K562 (cell line): ENCODE results near the gene TSC22D2. TPM values are rescaled to one million over a fixed set of nuclear protein-coding genes. Genes with fewer than 3 reads are reported as not detected.

Experiments used
- ATAC-seq: fragments of 200-7000 bp; cut with Tn5 transposase; 3 replicates; pipeline ENCODE4 v1.9.1; 2020; ENCODE audit warnings: moderate library complexity
- BruUV-seq: library from RNA; stranded (reverse); fragments of 400-500 nt; replicated peaks from 2 replicates; lab custom pipeline; 2021; lab: Mats Ljungman, UMichigan
- CTCF ChIA-PET: fragments of 300-600 bp; formaldehyde crosslinking; extraction: SDS; loops from one replicate; lab custom pipeline; 2021; ENCODE audit warnings: low intra/inter-chr PET ratio; lab: Yijun Ruan, JAX
- POLR2A ChIA-PET: fragments of 300-600, 350-650 bp; sonication (Branson Sonifier 250); formaldehyde crosslinking; extraction: SDS; loops from one replicate; lab custom pipeline; 2021; ENCODE audit warnings: antibody characterized with exemption, inconsistent platforms; lab: Yijun Ruan, JAX
- DNase-seq, 4 experiments: peaks; one replicate each; pipeline versions ENCODE4 v3.0.0 to v3.0.0-alpha.2; 2011 to 2018; ENCODE audit warnings: low spot score in 3 of 4, mixed read lengths in 3 of 4; ENCODE audit errors: extremely low read depth in 1 of 4
- FAIRE-seq: peaks from 2 replicates; lab custom pipeline; 2011; peaks lifted over from hg19 to GRCh38; lab: Jason Lieb, UNC
- H2AFZ ChIP-seq: 2 replicates; pipeline ENCODE4 v1.6.0; 2011; ENCODE audit warnings: low read depth, low read length, control low read depth, inconsistent platforms
- H3K27ac ChIP-seq: fragments of 200-600 bp; 3 replicates; pipeline ENCODE4 v1.8.0; 2011; ENCODE audit warnings: low read depth, mild to moderate bottlenecking, control low read depth, inconsistent platforms, low read length, moderate library complexity, mixed read lengths; ENCODE audit errors: extremely low read depth
- H3K27me3 ChIP-seq, 2 experiments: fragments of 300-600 bp in 1 of 2; 2 replicates in 1 of 2; 3 replicates in 1 of 2; pipeline versions ENCODE4 v1.6.0 to v1.8.0; 2011; ENCODE audit warnings: inconsistent platforms in 2 of 2, low read length in 2 of 2, mild to moderate bottlenecking in 1 of 2, mixed read lengths in 1 of 2, moderate library complexity in 1 of 2; ENCODE audit not compliant: control insufficient read depth in 2 of 2, insufficient read depth in 2 of 2
- H3K36me3 ChIP-seq: fragments of 300-600 bp; 3 replicates; pipeline ENCODE4 v1.8.0; 2011; ENCODE audit warnings: mild to moderate bottlenecking, low read length, inconsistent platforms; ENCODE audit not compliant: control insufficient read depth, insufficient read depth
- H3K4me1 ChIP-seq, 2 experiments: fragments of 200-600 bp in 1 of 2; replicated peaks in 1 of 2; 2 replicates in 1 of 2; 3 replicates in 1 of 2; pipeline versions ENCODE4 v1.5.1 to v1.8.0; 2011; ENCODE audit warnings: inconsistent platforms in 2 of 2, low read length in 2 of 2, mild to moderate bottlenecking in 1 of 2, mixed read lengths in 1 of 2, moderate library complexity in 1 of 2; ENCODE audit not compliant: control insufficient read depth in 2 of 2, insufficient read depth in 2 of 2
- H3K4me2 ChIP-seq: 2 replicates; pipeline ENCODE4 v1.6.1; 2011; ENCODE audit warnings: low read length, control low read depth, inconsistent platforms, mixed read lengths; ENCODE audit not compliant: insufficient read depth
- H3K4me3 ChIP-seq: fragments of 200-600 bp; sonication (generic), shearing (Covaris generic); 2 replicates; pipeline ENCODE4 v1.5.1; 2016; ENCODE audit warnings: control low read depth, inconsistent platforms
- H3K79me2 ChIP-seq: fragments of 200-600 bp; 3 replicates; pipeline ENCODE4 v1.8.0; 2011; ENCODE audit warnings: low read length, inconsistent platforms; ENCODE audit not compliant: control insufficient read depth, insufficient read depth
- H3K9ac ChIP-seq, 2 experiments: 2 replicates each; pipeline versions ENCODE4 v1.6.0 to v1.6.1; 2011; ENCODE audit warnings: low read depth in 2 of 2, low read length in 2 of 2, control low read depth in 1 of 2, inconsistent platforms in 1 of 2, mild to moderate bottlenecking in 1 of 2, mixed read lengths in 1 of 2; ENCODE audit not compliant: insufficient read depth in 1 of 2
- H3K9me1 ChIP-seq: one replicate; pipeline ENCODE4 v1.6.0; 2011; ENCODE audit warnings: inconsistent platforms, mild to moderate bottlenecking, low read length, moderate library complexity; ENCODE audit not compliant: control insufficient read depth, insufficient read depth
- H3K9me3 ChIP-seq: replicated peaks from 2 replicates; pipeline ENCODE4 v1.5.1; 2011; ENCODE audit warnings: low read depth, low read length, inconsistent platforms; ENCODE audit not compliant: control insufficient read depth, insufficient read depth
- H4K20me1 ChIP-seq: replicated peaks from 2 replicates; pipeline ENCODE4 v1.6.1; 2011; ENCODE audit warnings: low read length, inconsistent platforms, mixed read lengths; ENCODE audit not compliant: control insufficient read depth, insufficient read depth
- CBX3 ChIP-seq, 2 experiments: IDR thresholded peaks; 1 replicate in 1 of 2; 2 replicates in 1 of 2; pipeline ENCODE4 v1.6.1; 2012; ENCODE audit warnings: inconsistent platforms in 2 of 2, low read length in 2 of 2, borderline replicate concordance in 1 of 2, control low read depth in 1 of 2
- CEBPG ChIP-seq, 3 experiments: fragments of 200-800 bp in 1 of 3; sonication (Bioruptor generic) in 1 of 3; sonication (generic) in 1 of 3; formaldehyde crosslinking in 1 of 3; IDR thresholded peaks in 2 of 3; conservative IDR thresholded peaks in 1 of 3; 2 replicates each; pipeline versions ENCODE4 v1.6.1 to v1.8.0; 2016 to 2022; ENCODE audit warnings: missing compliant biosample characterization in 2 of 3, missing genetic modification characterization in 2 of 3, mild to moderate bottlenecking in 1 of 3, missing genetic modification reagents in 1 of 3
- EP300 ChIP-seq: IDR thresholded peaks from 2 replicates; pipeline ENCODE4 v1.6.1; 2012; ENCODE audit warnings: low read length, improper control_type of control experiment
- HDAC8 ChIP-seq: fragments of 450-650 bp; IDR thresholded peaks from 2 replicates; pipeline ENCODE4 v1.6.1; 2016; ENCODE audit warnings: mild to moderate bottlenecking, missing genetic modification characterization, moderate library complexity, missing compliant biosample characterization
- KLF6 ChIP-seq: fragments of 250-450 bp; sonication (Bioruptor Pico); IDR thresholded peaks from 2 replicates; pipeline ENCODE4 v1.4.0; 2020; ENCODE audit warnings: mild to moderate bottlenecking, moderate library complexity, borderline replicate concordance
- OTX1 ChIP-seq: fragments of 450-650 bp; formaldehyde crosslinking; IDR thresholded peaks from 2 replicates; pipeline ENCODE4 v1.4.0; 2022; ENCODE audit warnings: mild to moderate bottlenecking
- PHB2 ChIP-seq: fragments of 450-650 bp; IDR thresholded peaks from 2 replicates; pipeline ENCODE4 v1.6.1; 2017; ENCODE audit warnings: low read depth
- RAD51 ChIP-seq: fragments of 450-650 bp; IDR thresholded peaks from 2 replicates; pipeline ENCODE4 v1.7.1; 2016; ENCODE audit warnings: low read depth, mild to moderate bottlenecking, borderline replicate concordance
- RCOR1 ChIP-seq, 2 experiments: IDR thresholded peaks; 2 replicates each; pipeline ENCODE4 v1.6.1; 2012; ENCODE audit warnings: low read depth in 2 of 2, low read length in 2 of 2, borderline replicate concordance in 1 of 2, improper control_type of control experiment in 1 of 2
- REST ChIP-seq, 2 experiments: fragments of 450-650 bp; formaldehyde crosslinking in 1 of 2; IDR thresholded peaks; 2 replicates each; pipeline versions ENCODE4 v1.4.0 to v1.6.1; 2014 to 2020; ENCODE audit warnings: mild to moderate bottlenecking in 2 of 2, borderline replicate concordance in 1 of 2, low read depth in 1 of 2
- SUPT5H ChIP-seq: fragments of 450-650 bp; IDR thresholded peaks from 2 replicates; pipeline ENCODE4 v1.6.1; 2016
- WGBS: fragments of 100-300 bp; shearing (Covaris generic); methylation state at CpG from one replicate; pipeline ENCODE4 v1.1.6; 2016; ENCODE audit warnings: low coverage, mixed read lengths; ENCODE audit not compliant: insufficient coverage; ENCODE audit errors: missing lambda C conversion rate; 5-methylcytosine and 5-hydroxymethylcytosine counted together
- in situ Hi-C: fragments of 300-500 bp; cut with MboI; formaldehyde crosslinking; loops from 4 replicates; pipeline ENCODE4 v1.15.0; 2018; ENCODE audit warnings: inconsistent platforms, mixed read lengths
- intact Hi-C: fragments of 100-400 bp; cut with micrococcal nuclease; formaldehyde crosslinking; loops from 2 replicates; pipeline ENCODE4 v1.14.2; 2022
- polyA plus RNA-seq, 8 experiments: library from polyadenylated mRNA; depleted of rRNA in 4 of 8; stranded (reverse) in 5 of 8; unstranded in 3 of 8; fragments of >200 nt; fragmentation: Nextera tagmentation in 2 of 8; fragmentation: Illumina TruSeq in 1 of 8; extraction: Ambion mirVana in 2 of 8; extraction: Trizol in 1 of 8; gene quantifications; 2 replicates each; pipeline versions ENCODE4 v1.2.1 to v1.2.3, GENCODE V29; 2011 to 2014; ENCODE audit warnings: inconsistent platforms in 1 of 8, missing spikeins in 1 of 8
- total RNA-seq, 7 experiments: library from RNA; depleted of rRNA in 6 of 7; stranded (reverse); fragments of >200 nt in 6 of 7; fragmentation: Illumina TruSeq in 2 of 7; extraction: Trizol in 2 of 7; gene quantifications; 2 replicates each; pipeline versions ENCODE4 v1.2.1 to v1.2.3, GENCODE V29; 2011 to 2021; ENCODE audit warnings: low replicate concordance in 1 of 7

TSC22D2 gene
- total and polyA plus RNA-seq, 9 of the 15 experiments (the other 6 are each of a cell fraction or from before 2014, with no cell fraction given), result 5.5 to 44.0 (median 19.3) TPM

- TSS peak; percentile 74 for BruUV-seq
- Histone ChIP-seq H3K4me3 (0 out of 2 replicates have a peak overlapping the region, but pooled peaks have one; percentile 18), H3K9me3 (no peaks in the 10 kb centered on the region), H4K20me1 (no peaks in the 10 kb centered on the region), H3K79me2 (no peaks in the 10 kb centered on the region), H3K27ac (peak overlapping the region; percentile 35; the same call in 2 of the 3 replicates), H3K9me1 (no peaks in the 10 kb centered on the region), H3K9ac (peak overlapping the region in 1 of 2 experiments; percentile 57; a peak in 3 of 4 replicates), H2AFZ (peak overlapping the region; percentile 95), H3K4me1 (peaks cover 3 to 9% of the 10 kb centered on the region in 2 experiments; a peak in 3 of 5 replicates), H3K36me3 (no peaks in the 10 kb centered on the region), H3K4me2 (peak overlapping the region; percentile 50), H3K27me3 (no peaks in the 10 kb centered on the region)
- ChIA-PET CTCF (no interaction called here), POLR2A (interaction anchor here (0.6 to 1.4 kb wide), 5 partner anchors 9 to 183 kb away, joined by 3 to 7 read pairs (median 4); partner anchors contain the start of genes EIF2A and SERP1)
- peak; percentile 100 for ATAC-seq
- peak; percentile 70 to 89 (median 76) for DNase-seq
- WGBS, result 18% methylated on average over 15 of the region's 17 CpGs
- in situ Hi-C loops (no loop called here), intact Hi-C loops (no loop called here)
- peak; percentile 94 for FAIRE-seq
- 0 out of 2 replicates have a peak, but pooled peaks have one; percentile 49 for TF ChIP-seq SUPT5H
- 0 out of 2 replicates have a peak, but pooled peaks have one; percentile 15 for TF ChIP-seq EP300
- no peak for TF ChIP-seq PHB2
- TF ChIP-seq OTX1 (CRISPR knock-in tag), result no peak
- peak; percentile 83 for TF ChIP-seq RAD51
- TF ChIP-seq CEBPG (CRISPR knock-in tag; IDR thresholded peaks at IDR 0.05), result no peak
- TF ChIP-seq CEBPG (tag; conservative IDR thresholded peaks at IDR 0.05 in 1 of 2, IDR thresholded peaks at IDR 0.05 in 1 of 2), result no peak
- TF ChIP-seq RCOR1 (IDR thresholded peaks at IDR 0.05; ENCODE audit: borderline replicate concordance in 1 of 2, low read depth in 2 of 2, low read length in 2 of 2), result peak in 1 of 2 experiments; percentile 43; a peak in 1 of 4 replicates
- no peak for TF ChIP-seq KLF6
- peak; percentile 21; the same call in 1 of the 2 replicates for TF ChIP-seq REST (IDR thresholded peaks at IDR 0.05; ENCODE audit: borderline replicate concordance)
- TF ChIP-seq REST (CRISPR knock-in tag; IDR thresholded peaks at IDR 0.05; ENCODE audit: low read depth), result no peak
- no peak for TF ChIP-seq HDAC8 (tag)
- TF ChIP-seq CBX3 (IDR thresholded peaks at IDR 0.05; ENCODE audit: borderline replicate concordance in 1 of 2, low read length in 2 of 2), result peak in 1 of 2 experiments; percentile 64; a peak in 1 of 3 replicates
These were observed 23.5 kb upstream of the TSC22D2 start for GRCh38 chr3:150384296-150385212.
